GM21825 (cell line): ENCODE results near the gene CENPF.

Experiments used
- ATAC-seq: cut with Tn5 transposase; IDR thresholded peaks from one replicate; pipeline ENCODE4 v1.9.1; 2021; ENCODE audit warnings: mild to moderate bottlenecking, moderate library complexity; ENCODE audit not compliant: unreplicated experiment

The CENPF gene

GRCh38 chr1:214700437-214700836 lies 97.4 kb downstream of the CENPF start:
- ATAC-seq, result no peak

GRCh38 chr1:214702556-214702955 lies 99.6 kb downstream of the CENPF start:
- no peak for ATAC-seq

DNA sequence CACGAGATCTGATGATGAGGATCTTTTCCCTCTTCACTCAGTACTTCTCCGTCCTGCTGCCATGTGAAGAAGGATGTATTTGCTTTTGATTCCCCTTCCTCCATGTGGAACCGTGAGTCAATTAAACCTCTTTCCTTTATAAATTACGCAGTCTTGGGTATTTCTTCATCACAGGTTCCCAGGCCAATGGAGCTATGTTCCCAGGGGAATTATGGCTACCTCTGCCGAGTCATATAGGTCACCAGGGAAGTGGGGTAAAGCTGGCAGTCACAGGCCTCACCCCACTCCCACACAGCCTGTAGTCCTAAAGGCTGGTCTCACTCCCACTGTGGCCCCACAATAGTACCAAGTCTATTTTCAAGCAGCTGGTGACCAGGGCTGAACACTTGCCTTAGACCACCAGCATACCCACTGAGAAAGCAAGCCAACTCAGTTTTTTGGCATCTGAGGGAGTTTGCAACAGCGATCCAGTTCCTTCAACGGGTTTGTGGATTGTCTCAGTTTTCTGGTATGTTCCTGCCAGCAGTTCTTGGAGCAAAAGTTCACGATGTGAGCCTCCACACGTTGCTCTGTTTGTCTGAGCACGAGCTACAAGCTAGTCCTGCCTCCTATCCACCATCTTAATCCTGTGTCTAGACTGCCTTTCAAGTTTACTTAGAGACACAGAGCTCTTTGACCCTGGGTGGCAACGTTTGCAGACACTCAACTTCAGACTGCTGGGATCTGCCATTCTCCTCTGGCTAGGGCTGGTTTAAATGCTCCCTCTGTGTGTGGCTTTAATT lies 104.5 kb downstream of the CENPF start:
- no peak for ATAC-seq

GRCh38 chr1:214708321-214708955 lies 105.4 kb downstream of the CENPF start:
- no peak for ATAC-seq

GRCh38 chr1:214709241-214709640 lies 106.2 kb downstream of the CENPF start:
- no peak for ATAC-seq

GRCh38 chr1:214712737-214713136 lies 109.7 kb downstream of the CENPF start:
- ATAC-seq, result no peak
